Body of pancreas (tissue), 4 donors: ENCODE data around the gene LAMA5. TPM values are rescaled to one million over a fixed set of nuclear protein-coding genes. Genes with fewer than 3 reads are reported as not detected.

ENCODE experiments used
- ATAC-seq: fragments of 150-250 bp; one replicate; pipeline ENCODE4 v1.9.1; 2016
- DNase-seq, 4 donors: peaks; one replicate each; pipeline ENCODE4 v3.0.0-alpha.2; 2019
- H3K27ac ChIP-seq, 4 donors: fragments of 200-600 bp; sonication (generic); 1 replicate in 3 of 4; 2 replicates in 1 of 4; pipeline versions ENCODE4 v1.5.1 to v1.6.1; 2016 to 2019; ENCODE audit warnings: mild to moderate bottlenecking in 1 of 4, mixed read lengths in 1 of 4, moderate library complexity in 1 of 4
- H3K27me3 ChIP-seq, 2 donors: fragments of 200-600 bp; sonication (generic); one replicate each; pipeline ENCODE4 v1.6.0; 2016; ENCODE audit warnings: mild to moderate bottlenecking in 1 of 2
- H3K36me3 ChIP-seq, 2 donors: fragments of 200-600 bp; sonication (generic); replicated peaks in 1 of 2; 2 replicates each; pipeline ENCODE4 v1.5.1; 2016; ENCODE audit warnings: low read depth in 2 of 2; ENCODE audit not compliant: insufficient read depth in 1 of 2
- H3K4me1 ChIP-seq: fragments of 200-600 bp; sonication (generic); one replicate; pipeline ENCODE4 v1.6.0; 2016
- H3K4me3 ChIP-seq, 2 donors: fragments of 200-600 bp; sonication (generic); 1 replicate in 1 of 2; 2 replicates in 1 of 2; pipeline ENCODE4 v1.5.1; 2016 to 2019
- H3K9me3 ChIP-seq, 3 donors: fragments of 200-600 bp; sonication (generic); 1 replicate in 2 of 3; 2 replicates in 1 of 3; pipeline ENCODE4 v1.5.1; 2016
- POLR2A ChIP-seq, 3 donors: fragments of 450-650 bp; IDR thresholded peaks; one replicate each; pipeline ENCODE4 v1.6.1; 2016; ENCODE audit warnings: antibody characterized with exemption in 3 of 3, mild to moderate bottlenecking in 2 of 3
- WGBS, 2 donors: methylation state at CpG; one replicate each; pipeline ENCODE4 v1.1.5; 2017; 5-methylcytosine and 5-hydroxymethylcytosine counted together
- intact Hi-C: fragments of 100-400 bp; cut with DNase I; formaldehyde crosslinking; loops from one replicate; pipeline ENCODE4 v1.15.1; 2023
- total RNA-seq, 2 donors: library from RNA; depleted of rRNA; stranded (reverse); fragments of >200 nt; gene quantifications; one replicate each; pipeline ENCODE4 v1.1.0, GENCODE V29; 2016
- TF ChIP-seq, protein P1 (sequence below), 7 experiments: fragments of 450-650 bp in 4 of 7; fragments of 200-600 bp in 3 of 7; sonication (generic) in 3 of 7; IDR thresholded peaks; one replicate each; pipeline ENCODE4 v1.5.1; 2016 to 2019; ENCODE audit warnings: antibody characterized with exemption in 7 of 7

The LAMA5 gene
- total RNA-seq, 2 donors from 2014 or later = 115 to 185 TPM

DNA sequence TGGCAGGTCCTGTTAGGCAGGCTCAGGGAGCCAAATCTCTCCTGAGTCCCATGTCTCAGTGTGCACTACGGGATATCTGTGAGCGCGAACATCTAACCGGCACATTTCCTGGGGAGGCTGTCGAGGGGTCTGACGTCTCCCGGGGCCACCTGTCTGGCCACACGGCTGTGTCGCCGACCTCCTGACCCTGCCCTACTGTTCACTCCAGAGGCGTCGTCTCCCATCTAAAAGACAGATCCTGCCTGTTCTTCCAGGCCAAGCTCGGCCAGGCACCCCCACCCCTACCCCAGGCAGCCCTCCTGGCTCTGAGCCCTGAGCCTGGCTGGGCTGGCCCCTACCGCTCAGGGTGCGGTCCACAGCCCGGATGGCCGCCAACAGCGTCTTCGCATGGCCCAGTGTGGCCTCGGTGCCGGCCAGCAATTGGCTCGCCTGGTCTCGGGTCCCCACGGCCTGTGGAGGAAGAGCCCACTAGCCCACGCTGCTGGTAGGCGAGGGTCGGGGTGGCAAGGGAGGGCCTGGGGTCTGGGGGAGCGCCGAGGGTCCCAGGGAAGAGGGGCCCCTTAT lies 47.7 kb downstream of the LAMA5 start:
- Histone ChIP-seq H3K4me1 (no peaks in the 10 kb centered on the region), H3K4me3 (no peak overlapping the region), H3K9me3 (no peaks in the 10 kb centered on the region), H3K27ac (no peak overlapping the region), H3K36me3 (peaks cover 0 to 15% of the 10 kb centered on the region in 2 donors), H3K27me3 (no peaks in the 10 kb centered on the region)
- 91 to 93% methylated on average over 9 to 25 of the region's 29 CpGs for WGBS, 2 donors
- intact Hi-C loops = no loop called here
- TF ChIP-seq, protein P1, sequence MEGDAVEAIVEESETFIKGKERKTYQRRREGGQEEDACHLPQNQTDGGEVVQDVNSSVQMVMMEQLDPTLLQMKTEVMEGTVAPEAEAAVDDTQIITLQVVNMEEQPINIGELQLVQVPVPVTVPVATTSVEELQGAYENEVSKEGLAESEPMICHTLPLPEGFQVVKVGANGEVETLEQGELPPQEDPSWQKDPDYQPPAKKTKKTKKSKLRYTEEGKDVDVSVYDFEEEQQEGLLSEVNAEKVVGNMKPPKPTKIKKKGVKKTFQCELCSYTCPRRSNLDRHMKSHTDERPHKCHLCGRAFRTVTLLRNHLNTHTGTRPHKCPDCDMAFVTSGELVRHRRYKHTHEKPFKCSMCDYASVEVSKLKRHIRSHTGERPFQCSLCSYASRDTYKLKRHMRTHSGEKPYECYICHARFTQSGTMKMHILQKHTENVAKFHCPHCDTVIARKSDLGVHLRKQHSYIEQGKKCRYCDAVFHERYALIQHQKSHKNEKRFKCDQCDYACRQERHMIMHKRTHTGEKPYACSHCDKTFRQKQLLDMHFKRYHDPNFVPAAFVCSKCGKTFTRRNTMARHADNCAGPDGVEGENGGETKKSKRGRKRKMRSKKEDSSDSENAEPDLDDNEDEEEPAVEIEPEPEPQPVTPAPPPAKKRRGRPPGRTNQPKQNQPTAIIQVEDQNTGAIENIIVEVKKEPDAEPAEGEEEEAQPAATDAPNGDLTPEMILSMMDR (IDR thresholded peaks at IDR 0.05) = no peak
- TF ChIP-seq POLR2A (IDR thresholded peaks at IDR 0.05) = no peak
- DNase-seq = no peak
- ATAC-seq = no peak

DNA sequence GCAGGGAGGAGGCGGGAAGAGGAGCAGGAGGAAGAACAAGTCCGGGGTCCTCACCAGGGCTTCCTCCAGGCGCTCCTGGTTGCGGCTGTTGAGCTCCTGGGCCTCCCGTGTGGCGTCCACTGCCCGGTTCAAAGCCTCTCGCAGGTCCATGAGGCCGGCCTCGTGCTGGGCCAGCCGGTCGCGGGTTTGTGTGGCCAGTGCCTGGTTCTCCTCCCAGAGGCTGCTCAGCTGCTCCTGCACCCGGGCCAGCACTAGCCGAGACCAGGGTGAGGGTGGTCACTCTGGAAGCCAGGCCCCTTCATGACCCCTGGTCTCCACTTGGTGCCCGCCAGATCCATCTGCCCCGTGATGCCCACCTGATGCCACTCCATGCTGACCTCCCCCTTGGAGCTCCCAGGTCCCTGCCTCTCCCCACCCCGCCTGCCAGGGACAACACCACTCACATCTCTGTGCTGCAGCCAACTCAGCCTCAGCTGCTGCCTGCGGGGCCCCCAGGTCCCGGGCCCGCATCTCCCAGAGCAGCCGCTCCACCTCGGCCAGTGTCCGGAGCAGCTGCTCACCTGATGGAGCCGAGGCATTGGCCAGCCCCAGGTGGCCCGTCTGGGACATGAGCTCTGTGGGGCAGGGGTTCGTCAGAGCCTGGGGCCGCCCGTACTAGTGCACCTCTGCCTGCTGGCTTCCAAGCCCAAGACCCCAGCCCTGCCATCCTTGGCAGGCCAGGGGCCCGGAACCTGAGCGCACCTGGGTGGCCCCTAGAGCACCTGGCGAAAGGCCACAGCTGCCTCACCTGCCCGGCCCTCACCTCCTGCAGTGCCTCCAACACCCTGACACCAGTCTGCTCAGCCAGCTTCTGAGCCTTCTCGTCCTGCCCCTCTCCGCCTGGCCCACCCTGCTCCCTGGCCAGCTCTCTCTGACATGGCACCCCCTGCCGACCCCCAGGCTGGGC lies 48.4 kb downstream of the LAMA5 start:
- 89 to 95% methylated on average over 17 to 25 of the region's 36 CpGs for WGBS, 2 donors
- ATAC-seq = no peak
- TF ChIP-seq POLR2A (IDR thresholded peaks at IDR 0.05) = no peak
- TF ChIP-seq, protein P1 (IDR thresholded peaks at IDR 0.05) = no peak
- DNase-seq = no peak
- H3K36me3 ChIP-seq = peaks cover 0 to 13% of the 10 kb centered on the region in 2 donors
- intact Hi-C loops = no loop called here
- H3K4me3 ChIP-seq = no peak overlapping the region
- no peaks in the 10 kb centered on the region for H3K4me1 ChIP-seq
- no peaks in the 10 kb centered on the region for H3K27me3 ChIP-seq
- H3K9me3 ChIP-seq = no peaks in the 10 kb centered on the region
- H3K27ac ChIP-seq = no peak overlapping the region

DNA sequence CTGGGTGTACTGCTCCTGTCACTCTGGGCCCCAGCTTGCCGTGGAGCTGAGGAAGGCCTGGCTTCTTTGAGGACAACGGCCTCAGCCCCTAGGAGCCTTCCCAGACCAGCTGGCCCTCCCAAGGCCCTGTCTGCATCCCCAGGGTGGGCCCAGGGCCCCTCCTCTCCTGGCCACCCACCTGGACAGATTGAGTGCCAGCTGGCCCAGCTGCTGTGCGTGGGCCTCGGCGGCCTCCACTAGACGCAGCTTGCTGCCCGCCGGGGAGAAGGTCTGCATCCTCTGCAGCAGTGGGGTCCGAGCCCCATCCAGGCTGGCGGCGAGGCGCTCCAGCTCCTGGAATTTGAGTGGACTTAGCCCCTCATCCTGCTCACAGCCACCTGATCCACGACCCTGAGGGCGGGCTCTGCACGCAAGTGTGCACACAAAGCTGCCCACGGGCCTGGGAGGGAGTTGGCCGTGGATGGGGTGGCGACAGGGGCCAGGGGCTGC lies 49.9 kb downstream of the LAMA5 start:
- no peaks in the 10 kb centered on the region for H3K4me1 ChIP-seq
- H3K27ac ChIP-seq = no peak overlapping the region
- 86% methylated on average over 18 of the region's 18 CpGs; no CpG with 5 or more reads in 1 of the 2 donors for WGBS, 2 donors
- H3K36me3 ChIP-seq = peaks cover 0 to 13% of the 10 kb centered on the region in 2 donors
- DNase-seq (no peak), ATAC-seq (no peak)
- TF ChIP-seq POLR2A (IDR thresholded peaks at IDR 0.05) = no peak
- TF ChIP-seq, protein P1 (IDR thresholded peaks at IDR 0.05) = no peak
- no peaks in the 10 kb centered on the region for H3K9me3 ChIP-seq
- no peaks in the 10 kb centered on the region for H3K27me3 ChIP-seq
- H3K4me3 ChIP-seq = no peak overlapping the region
- intact Hi-C loops = no loop called here

DNA sequence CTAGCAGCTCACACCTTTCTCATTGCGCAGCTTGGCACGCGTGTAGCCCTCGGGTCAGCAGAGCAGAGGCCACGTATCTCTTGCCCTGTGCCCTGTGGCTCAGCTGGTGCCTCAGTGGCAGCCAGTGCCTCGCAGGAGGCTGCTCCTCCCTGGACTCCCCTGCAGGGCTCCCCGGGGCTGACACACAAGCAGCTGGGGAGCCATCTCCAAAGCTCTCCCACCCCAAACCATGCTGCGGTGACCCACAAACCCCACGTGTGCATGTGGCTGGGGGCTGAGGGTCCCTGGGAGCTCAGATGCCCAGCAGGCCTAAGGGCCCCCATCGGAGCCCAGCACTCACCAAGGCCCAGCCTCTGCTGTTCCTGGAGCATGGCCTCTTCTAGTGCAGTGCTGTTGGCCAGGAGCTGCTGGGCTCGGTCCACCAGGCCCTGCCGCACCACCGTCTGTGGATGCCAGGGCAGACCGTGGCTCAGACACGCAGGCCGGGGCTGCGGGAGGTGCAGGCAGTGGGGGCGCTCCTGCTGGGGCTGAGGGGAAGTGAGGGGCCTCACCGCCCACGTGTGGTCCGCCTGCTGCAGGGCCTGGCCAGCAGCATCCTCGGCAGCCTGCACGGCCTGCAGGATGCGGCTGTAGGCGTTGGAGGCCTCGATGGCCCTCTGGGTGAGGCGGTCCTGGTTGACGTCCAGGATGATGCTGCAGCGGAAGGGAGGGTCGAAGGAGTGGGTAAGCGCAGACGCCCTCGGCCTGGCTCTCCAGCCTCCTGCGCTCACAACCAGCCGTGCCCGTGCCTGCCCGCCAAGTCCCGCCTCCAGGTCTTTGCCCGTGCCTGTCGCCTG lies 50.6 kb downstream of the LAMA5 start:
- H3K9me3 ChIP-seq = no peaks in the 10 kb centered on the region
- 87 to 90% methylated on average over 19 to 31 of the region's 40 CpGs for WGBS, 2 donors
- no peak for TF ChIP-seq POLR2A (IDR thresholded peaks at IDR 0.05)
- TF ChIP-seq, protein P1 (IDR thresholded peaks at IDR 0.05) = no peak
- H3K36me3 ChIP-seq = peaks cover 0 to 13% of the 10 kb centered on the region in 2 donors
- no peak for DNase-seq
- intact Hi-C loops = no loop called here
- no peak overlapping the region for H3K4me3 ChIP-seq
- no peak overlapping the region for H3K27ac ChIP-seq
- H3K27me3 ChIP-seq = no peaks in the 10 kb centered on the region
- no peaks in the 10 kb centered on the region for H3K4me1 ChIP-seq
- no peak for ATAC-seq
